Fibroblast of the aortic adventitia (primary cell): Measurements from ENCODE around the gene C7orf57. TPM values are rescaled to one million over a fixed set of nuclear protein-coding genes. Genes with fewer than 3 reads are reported as not detected.

Experiments
- DNase-seq: peaks from one replicate; pipeline ENCODE4 v3.0.0-alpha.2; 2010; ENCODE audit warnings: low read depth
- H3K4me3 ChIP-seq: 2 replicates; pipeline ENCODE4 v1.5.1; 2011; ENCODE audit warnings: low read depth, mild to moderate bottlenecking, control low read depth, low read length, moderate library complexity
- CTCF ChIP-seq: IDR thresholded peaks from 2 replicates; pipeline ENCODE4 v1.5.1; 2011; ENCODE audit warnings: mild to moderate bottlenecking, low read length, control low read depth, inconsistent platforms; ENCODE audit not compliant: insufficient read depth
- total RNA-seq: library from RNA; depleted of rRNA; stranded (reverse); fragments of >200 nt; gene quantifications from 2 replicates; pipeline ENCODE4 v1.2.3, GENCODE V29; 2012; ENCODE audit warnings: low replicate concordance

The C7orf57 gene
- total RNA-seq, 1 donor, result 0.09 TPM

- no peak for TF ChIP-seq CTCF
- no peak overlapping the region for H3K4me3 ChIP-seq
- DNase-seq, result no peak
Observed at GRCh38 chr7:48106906-48107659, 71.7 kb downstream of the C7orf57 start.

GRCh38 chr7:48107926-48108472 lies 72.7 kb downstream of the C7orf57 start:
- DNase-seq, result no peak
- TF ChIP-seq CTCF, result no peak
- H3K4me3 ChIP-seq, result no peak overlapping the region

- TF ChIP-seq CTCF, result no peak
- no peak overlapping the region for H3K4me3 ChIP-seq
- no peak for DNase-seq
Observed at GRCh38 chr7:48108959-48109847, 73.9 kb downstream of the C7orf57 start.

GRCh38 chr7:48109848-48110663 lies 74.7 kb downstream of the C7orf57 start:
- H3K4me3 ChIP-seq, result no peak overlapping the region
- peak; percentile 99 for TF ChIP-seq CTCF
- peak; percentile 54 for DNase-seq

GRCh38 chr7:48110868-48111267 lies 75.5 kb downstream of the C7orf57 start:
- DNase-seq, result no peak
- H3K4me3 ChIP-seq, result no peak overlapping the region
- TF ChIP-seq CTCF, result no peak

Other genes starting within 250 kb of the C7orf57 start
- under 0.01 TPM in 2 replicates for gene PKD1L1, start 87.1 kb upstream of the C7orf57 start, total RNA-seq
- gene HUS1, start 55.9 kb upstream of the C7orf57 start, total RNA-seq, result 8.6 and 28.6 TPM in 2 replicates
- not detected in 2 replicates for gene SUN3, start 6.4 kb upstream of the C7orf57 start, total RNA-seq
- gene UPP1, start 53.7 kb downstream of the C7orf57 start, total RNA-seq, result 3.5 and 12.4 TPM in 2 replicates
- 0.54 TPM in 1 of 2 replicates, not detected in the other for gene ABCA13, start 135.9 kb downstream of the C7orf57 start, total RNA-seq